ENCODE measurements around the gene CCNI.
"Not testable (repeated sequence)": the region's sequence is repeated elsewhere in the genome, so short reads cannot be mapped to it uniquely, and the experiment has no call there.

CCNI gene

GRCh38 chr4:77044461-77045150 is 31.2 kb downstream of the CCNI start:
- TF ChIP-seq CTCF (conservative IDR thresholded peaks at IDR 0.05) = peak; percentile 88

GRCh38 chr4:77043507-77044136 is 32.2 kb downstream of the CCNI start:
- no peak overlapping the region for H3K27ac ChIP-seq
- TF ChIP-seq CTCF (conservative IDR thresholded peaks at IDR 0.05) = no peak

More at GRCh38 chr4:77044461-77045150, 31.2 kb downstream of the CCNI start:
- H3K27ac ChIP-seq = no peak overlapping the region

- no peak for TF ChIP-seq CTCF (conservative IDR thresholded peaks at IDR 0.05)
- peak overlapping the region; percentile 41 for H3K27ac ChIP-seq
Observed at GRCh38 chr4:77040854-77041725, 34.7 kb downstream of the CCNI start.

DNA sequence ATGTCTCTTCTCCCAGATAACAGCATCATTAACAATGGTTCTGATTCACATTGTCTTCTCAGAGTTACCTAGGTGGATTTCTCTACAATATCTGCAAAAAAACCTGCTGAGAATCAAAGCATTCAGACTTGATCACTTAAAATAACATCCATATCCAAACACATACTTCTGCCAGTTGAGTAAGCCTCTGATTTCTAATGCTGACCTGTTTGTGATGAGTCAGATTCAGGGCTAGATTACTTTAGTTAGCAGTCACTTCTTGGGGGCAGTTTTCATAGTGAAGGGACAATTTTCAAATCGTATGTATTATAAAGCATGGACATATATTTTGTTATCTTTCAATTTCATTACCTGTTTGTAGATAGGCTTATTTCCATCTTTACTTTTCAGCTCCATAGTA is 35.5 kb downstream of the CCNI start:
- TF ChIP-seq CTCF (conservative IDR thresholded peaks at IDR 0.05) = no peak
- H3K27ac ChIP-seq = no peak overlapping the region

GRCh38 chr4:77039796-77040195 is 36.0 kb downstream of the CCNI start:
- TF ChIP-seq CTCF (conservative IDR thresholded peaks at IDR 0.05) = no peak
- H3K27ac ChIP-seq = no peak overlapping the region

DNA sequence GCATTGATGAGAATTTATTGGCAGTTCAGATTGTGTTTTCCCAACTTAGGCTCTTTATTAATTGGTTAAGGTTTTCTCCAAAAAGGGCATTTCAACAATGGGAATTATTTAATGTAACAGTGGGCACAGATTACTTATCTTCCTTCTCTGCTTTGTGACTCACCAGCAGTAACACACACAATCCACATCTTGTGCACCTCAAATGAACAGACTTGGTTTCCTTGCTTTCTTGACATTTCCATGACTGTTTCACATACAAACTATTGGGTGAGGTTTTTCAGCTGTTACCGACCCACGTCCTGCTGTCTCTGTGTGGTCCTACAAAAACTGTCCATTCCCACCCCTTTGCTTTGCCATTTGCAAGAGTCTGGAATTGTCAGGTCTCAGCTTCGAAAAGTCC is 38.1 kb downstream of the CCNI start:
- no peak for TF ChIP-seq CTCF (conservative IDR thresholded peaks at IDR 0.05)
- no peak overlapping the region for H3K27ac ChIP-seq

GRCh38 chr4:77037168-77037567 is 38.6 kb downstream of the CCNI start:
- not testable (repeated sequence) for H3K27ac ChIP-seq
